Muscle layer of colon (tissue), 2 donors: Measurements from ENCODE around the gene CACNA2D4.
A peak's percentile ranks its signal among the peaks of the same experiment; 100 is the strongest.

Experiments used
- H3K27ac ChIP-seq: one replicate; pipeline ENCODE4 v1.7.0; 2013; ENCODE audit warnings: low read depth, mild to moderate bottlenecking, low read length, moderate library complexity
- H3K27me3 ChIP-seq, 2 donors: one replicate each; pipeline ENCODE4 v1.7.0; 2013; ENCODE audit warnings: low read length in 2 of 2, mild to moderate bottlenecking in 2 of 2; ENCODE audit not compliant: insufficient read depth in 2 of 2, control insufficient read depth in 1 of 2
- H3K36me3 ChIP-seq: one replicate; pipeline ENCODE4 v1.7.0; 2013; ENCODE audit warnings: mild to moderate bottlenecking, low read length; ENCODE audit not compliant: insufficient read depth
- H3K4me1 ChIP-seq: one replicate; pipeline ENCODE4 v1.7.0; 2013; ENCODE audit warnings: mild to moderate bottlenecking, low read length; ENCODE audit not compliant: insufficient read depth
- H3K4me3 ChIP-seq, 2 donors: one replicate each; pipeline ENCODE4 v1.7.0; 2013; ENCODE audit warnings: low read length in 2 of 2, low read depth in 1 of 2, mild to moderate bottlenecking in 1 of 2, moderate library complexity in 1 of 2
- H3K9ac ChIP-seq: one replicate; pipeline ENCODE4 v1.7.0; 2013; ENCODE audit warnings: low read length
- H3K9me3 ChIP-seq: one replicate; pipeline ENCODE4 v1.7.0; 2013; ENCODE audit warnings: mild to moderate bottlenecking, low read length
- donor health status: abdominal sarcoma.
- donor health status: Adenocarcinoma of cecum.

Gene CACNA2D4

DNA sequence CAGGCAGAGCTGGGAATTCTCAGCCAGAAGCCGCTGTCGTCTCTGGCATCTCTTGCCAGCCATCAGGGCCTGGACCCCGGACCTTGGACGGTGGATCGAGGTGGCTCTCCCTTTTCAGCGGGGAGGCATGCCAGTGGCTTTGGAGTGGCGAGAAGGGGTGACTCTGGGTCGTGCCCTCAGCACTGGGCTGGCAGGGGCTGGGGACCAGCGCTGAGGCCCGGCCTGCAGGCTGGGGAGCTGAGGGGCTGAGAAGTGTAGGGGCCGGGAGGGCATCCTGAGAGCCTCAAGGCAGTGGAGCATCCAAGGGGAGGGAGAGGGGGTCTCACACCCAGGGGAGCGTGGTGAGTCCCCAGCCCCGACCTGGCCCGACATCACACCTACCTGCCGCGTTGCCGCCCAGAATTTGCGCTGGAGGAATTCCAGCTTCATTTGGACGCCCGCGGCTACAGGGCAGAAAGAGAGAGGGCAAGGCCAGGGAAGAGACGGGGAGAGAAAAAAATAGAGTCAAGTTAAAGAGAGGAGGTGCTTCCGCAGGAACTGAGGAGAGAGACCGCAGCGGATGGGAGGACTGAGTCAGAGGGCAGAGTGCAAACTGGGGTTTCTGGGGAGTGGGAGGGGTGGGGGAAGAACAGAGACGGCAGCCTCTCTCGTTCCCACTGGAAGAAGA lies 107.0 kb downstream of the CACNA2D4 start:
- Histone ChIP-seq H3K27me3 (no peaks in the 10 kb centered on the region), H3K27ac (peak overlapping the region; percentile 32), H3K9ac (no peak overlapping the region), H3K36me3 (no peaks in the 10 kb centered on the region), H3K4me1 (no peaks in the 10 kb centered on the region), H3K4me3 (no peak overlapping the region), H3K9me3 (no peaks in the 10 kb centered on the region)

DNA sequence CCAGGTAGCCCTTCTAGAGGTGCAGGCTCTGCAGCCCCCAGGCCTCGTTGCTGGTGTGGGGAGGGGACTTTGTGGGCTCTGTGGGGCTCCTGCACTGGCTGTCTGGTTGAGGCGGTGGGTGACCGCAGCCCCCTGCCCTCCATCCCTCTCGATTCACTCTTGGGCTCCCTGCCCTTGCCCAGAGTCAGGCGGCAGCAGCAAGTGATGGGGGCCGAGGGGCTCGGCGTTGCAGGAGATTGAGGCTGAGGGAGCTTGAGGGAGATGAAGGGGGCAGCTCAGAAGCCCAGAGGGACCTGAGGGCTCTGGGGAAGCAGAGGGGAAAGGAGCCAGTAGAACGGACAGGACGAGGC lies 107.5 kb downstream of the CACNA2D4 start:
- H3K4me1 ChIP-seq = no peaks in the 10 kb centered on the region
- no peaks in the 10 kb centered on the region for H3K27me3 ChIP-seq
- H3K9me3 ChIP-seq = no peaks in the 10 kb centered on the region
- no peak overlapping the region for H3K9ac ChIP-seq
- H3K36me3 ChIP-seq = no peaks in the 10 kb centered on the region
- no peak overlapping the region for H3K4me3 ChIP-seq
- no peak overlapping the region for H3K27ac ChIP-seq

DNA sequence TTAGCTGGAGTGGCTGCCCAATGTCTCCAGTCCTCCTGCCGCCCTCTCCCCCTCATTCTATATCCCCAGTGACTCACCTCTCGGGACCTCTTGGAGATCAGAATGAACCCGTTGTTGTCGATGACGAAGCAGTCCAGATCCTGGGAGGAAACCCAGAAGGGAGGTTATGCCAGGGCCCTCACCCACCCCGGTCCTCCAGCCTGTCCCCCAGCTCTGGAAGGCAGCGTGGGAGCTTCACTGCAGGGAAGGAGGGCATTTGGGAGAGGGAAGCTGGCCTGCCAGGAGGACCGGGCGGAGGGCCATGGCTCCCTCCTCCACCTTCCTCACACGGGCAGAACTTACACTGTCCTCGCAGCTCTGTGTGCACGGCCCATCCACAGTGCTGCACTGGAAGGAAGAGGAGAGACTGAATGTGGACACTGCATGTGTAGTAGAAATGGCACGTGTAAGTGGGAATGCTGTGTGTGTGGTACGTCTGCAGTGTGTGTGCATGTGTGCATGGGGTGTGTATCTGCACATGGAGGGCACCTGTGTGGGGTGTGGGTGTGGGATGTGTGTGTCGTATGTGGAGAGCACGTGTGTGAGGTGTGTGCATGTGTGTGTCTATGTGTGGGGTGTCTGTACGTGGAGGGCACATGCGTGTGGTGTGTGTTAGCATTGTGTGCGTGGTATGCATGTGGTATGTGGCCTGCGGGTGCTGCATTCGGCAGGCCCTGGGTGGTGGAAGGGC lies 108.1 kb downstream of the CACNA2D4 start:
- Histone ChIP-seq H3K9me3 (no peaks in the 10 kb centered on the region), H3K27me3 (no peaks in the 10 kb centered on the region), H3K36me3 (no peaks in the 10 kb centered on the region), H3K9ac (no peak overlapping the region), H3K4me1 (no peaks in the 10 kb centered on the region), H3K4me3 (no peak overlapping the region), H3K27ac (no peak overlapping the region)

DNA sequence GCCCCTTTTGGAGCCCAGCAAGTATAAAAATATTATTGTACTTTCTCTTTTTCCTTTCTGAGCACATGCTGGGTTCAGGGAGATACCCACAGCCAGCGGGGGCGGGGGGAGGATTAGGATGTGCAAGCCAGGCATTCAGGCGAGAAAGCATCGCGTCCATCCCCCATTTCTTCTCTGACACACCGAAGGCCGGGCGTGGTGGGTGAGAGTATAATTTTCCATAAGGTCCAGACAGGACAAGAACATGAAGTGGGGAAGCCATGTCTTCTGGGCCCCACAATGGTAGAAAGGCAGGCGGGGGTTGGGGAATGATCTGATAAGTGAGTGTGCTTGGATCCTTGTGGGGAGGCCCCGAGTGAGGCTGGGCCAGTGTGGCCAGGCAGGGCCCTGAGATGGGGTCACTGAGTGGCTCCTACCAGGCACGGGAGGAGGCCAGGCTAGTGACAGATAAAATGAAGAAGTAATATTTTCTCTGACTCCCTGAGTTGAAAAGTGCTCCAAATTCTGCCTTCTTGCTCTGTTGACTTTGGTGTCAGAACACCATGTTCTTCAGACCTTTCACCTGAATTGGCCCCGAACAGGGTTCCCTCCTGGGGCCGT lies 108.8 kb downstream of the CACNA2D4 start:
- Histone ChIP-seq H3K4me1 (peaks cover 2% of the 10 kb centered on the region), H3K27ac (no peak overlapping the region), H3K9me3 (no peaks in the 10 kb centered on the region), H3K36me3 (no peaks in the 10 kb centered on the region), H3K9ac (no peak overlapping the region), H3K27me3 (no peaks in the 10 kb centered on the region), H3K4me3 (no peak overlapping the region)

DNA sequence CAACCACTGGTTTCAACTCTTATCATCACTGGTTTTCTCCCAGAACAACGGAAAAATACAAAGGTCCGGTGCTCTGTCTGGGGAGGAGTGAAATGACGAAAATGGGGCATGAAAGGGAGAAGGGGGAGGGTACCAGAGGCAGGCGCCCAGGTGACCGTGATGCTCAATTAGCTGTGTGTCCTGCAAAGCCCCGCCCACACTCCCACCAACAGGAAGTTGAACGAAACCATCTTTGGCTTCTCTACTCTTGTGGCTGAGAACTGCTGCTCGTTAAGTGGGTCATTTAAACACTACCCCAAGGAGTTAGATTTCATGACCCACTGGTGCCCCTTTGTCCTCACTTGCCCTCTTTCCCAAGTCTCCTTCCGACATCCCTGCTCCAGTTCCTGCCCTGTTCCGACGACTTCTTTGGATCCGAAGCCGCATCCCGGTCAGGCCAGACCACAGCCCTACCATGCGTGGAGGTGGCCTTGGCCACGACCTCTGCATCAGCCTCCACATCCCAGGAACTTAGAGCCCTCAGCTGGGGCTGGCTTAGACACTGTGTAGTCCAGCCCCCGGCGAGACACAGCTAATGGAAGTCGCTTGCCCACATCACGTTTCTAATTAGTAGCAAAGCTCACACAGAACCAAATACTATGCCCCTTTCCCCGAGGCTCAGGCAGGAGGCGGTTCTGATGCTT lies 109.5 kb downstream of the CACNA2D4 start:
- peaks cover 5% of the 10 kb centered on the region for H3K4me1 ChIP-seq
- H3K27ac ChIP-seq = no peak overlapping the region
- H3K27me3 ChIP-seq = no peaks in the 10 kb centered on the region
- H3K36me3 ChIP-seq = no peaks in the 10 kb centered on the region
- no peak overlapping the region for H3K9ac ChIP-seq
- H3K4me3 ChIP-seq = no peak overlapping the region
- H3K9me3 ChIP-seq = no peaks in the 10 kb centered on the region

DNA sequence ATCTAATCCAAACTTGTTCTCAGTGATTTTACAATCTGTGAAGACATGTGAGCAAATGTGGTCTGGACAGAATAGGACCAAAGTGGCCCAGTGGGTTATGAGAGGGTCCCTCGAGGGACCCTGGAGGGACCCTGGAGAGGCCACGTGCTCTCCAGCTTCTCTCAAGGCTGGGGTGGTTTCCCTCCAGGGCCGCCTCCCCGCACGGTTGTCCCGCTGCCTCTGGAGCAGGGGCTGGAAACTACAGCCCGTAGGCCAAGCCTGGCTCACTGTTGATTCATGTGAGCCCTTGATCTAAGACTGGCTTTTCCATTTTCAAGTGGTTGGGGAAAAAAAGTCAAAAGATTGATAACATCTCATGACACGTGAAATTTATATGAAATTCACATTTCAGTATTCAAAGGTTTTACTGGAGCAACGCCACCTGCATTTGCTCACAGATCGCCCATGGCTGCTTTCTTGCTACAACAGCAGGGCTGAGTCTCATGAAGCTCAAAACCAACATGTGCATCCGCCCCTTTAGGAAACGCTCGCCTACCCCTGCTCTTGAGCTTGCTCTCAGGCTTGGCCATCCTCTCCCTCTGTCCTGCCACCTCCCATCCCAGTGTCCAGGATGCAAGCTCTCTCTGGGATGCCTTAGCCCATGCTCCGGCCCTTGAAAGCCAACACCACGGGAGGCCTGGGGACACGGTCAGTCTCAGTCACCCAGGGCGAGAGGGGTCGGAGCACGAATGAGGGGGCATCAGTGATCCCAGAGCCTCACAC lies 110.2 kb downstream of the CACNA2D4 start:
- peaks cover 5% of the 10 kb centered on the region for H3K4me1 ChIP-seq
- H3K27me3 ChIP-seq = no peaks in the 10 kb centered on the region
- no peak overlapping the region for H3K4me3 ChIP-seq
- H3K9ac ChIP-seq = no peak overlapping the region
- H3K9me3 ChIP-seq = no peaks in the 10 kb centered on the region
- H3K27ac ChIP-seq = no peak overlapping the region
- H3K36me3 ChIP-seq = no peaks in the 10 kb centered on the region

DNA sequence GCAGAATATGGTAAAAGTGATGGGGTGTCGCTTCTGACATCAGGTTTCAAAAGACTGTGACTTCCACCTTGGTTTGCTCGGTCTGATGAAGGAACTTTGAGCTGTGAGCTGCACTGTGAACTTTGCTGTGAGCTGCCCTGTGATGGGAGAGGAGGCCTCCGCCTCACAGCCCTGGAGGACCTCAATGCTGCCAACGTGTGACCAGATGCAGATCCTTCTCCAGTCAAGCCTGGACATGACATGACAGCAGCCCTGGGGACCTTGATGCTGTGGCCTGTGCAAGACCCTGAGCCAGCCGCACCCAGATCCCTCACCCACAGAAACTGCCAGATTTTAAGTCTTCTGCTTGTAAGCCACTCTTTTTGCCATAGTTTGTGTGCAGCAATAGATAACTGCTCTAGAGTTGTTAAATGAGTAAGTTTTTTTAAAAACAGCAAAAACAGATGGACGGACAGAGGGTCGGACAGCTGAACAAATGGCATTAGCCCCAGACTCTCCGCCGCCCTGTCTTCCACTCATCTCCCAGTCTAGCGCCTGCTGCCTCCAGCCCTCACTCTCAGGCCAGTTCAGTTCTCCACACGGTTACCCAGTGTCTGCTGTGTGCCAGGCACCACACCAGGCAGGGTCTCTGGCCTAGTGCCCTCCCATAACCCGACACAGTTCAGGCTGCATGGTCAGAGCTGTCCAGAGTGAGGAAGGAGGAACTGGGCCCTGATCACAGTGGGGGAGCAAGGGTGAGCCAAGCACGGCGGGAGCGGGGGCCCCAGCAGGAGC lies 111.2 kb downstream of the CACNA2D4 start:
- Histone ChIP-seq H3K27ac (no peak overlapping the region), H3K4me1 (peaks cover 5% of the 10 kb centered on the region), H3K9ac (no peak overlapping the region), H3K9me3 (no peaks in the 10 kb centered on the region), H3K4me3 (no peak overlapping the region), H3K36me3 (no peaks in the 10 kb centered on the region), H3K27me3 (no peaks in the 10 kb centered on the region)

DNA sequence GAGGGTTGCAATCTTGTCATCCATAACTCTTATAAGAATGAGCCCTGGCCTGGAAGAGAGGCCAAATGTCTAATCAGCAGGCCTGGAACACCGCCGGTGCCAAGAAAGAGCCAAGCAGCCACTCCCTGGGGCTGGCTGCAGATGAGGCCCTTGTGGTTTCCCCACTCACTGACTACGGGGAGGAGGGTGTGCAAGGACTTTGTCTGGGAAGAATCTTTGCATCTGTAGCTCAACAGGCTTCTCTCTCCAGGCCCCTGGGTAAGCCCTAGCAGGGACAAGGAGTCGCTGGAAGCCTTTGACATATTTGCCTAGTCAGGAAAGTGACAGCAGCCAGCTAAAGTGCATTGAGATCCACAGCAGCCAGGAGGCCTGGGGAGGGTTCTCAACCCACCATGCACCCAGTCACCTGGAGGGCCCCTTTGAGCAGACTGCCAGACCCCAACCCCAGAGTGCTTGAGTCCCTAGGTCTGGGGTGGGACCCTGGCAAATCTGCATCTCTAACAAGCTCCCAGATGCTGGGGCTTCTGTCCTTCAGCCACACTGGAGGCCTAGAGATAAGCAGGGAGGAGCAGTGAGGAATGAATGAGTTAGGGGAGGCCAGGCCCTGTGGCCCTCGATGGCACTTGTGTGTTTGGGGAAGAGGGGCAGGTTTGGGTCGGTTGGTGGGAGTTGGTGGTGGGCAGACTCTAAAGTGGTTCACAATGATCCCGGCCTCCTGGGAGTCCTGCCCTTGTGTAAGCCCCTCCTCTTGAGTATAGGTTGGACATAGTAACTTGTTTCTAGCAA lies 112.0 kb downstream of the CACNA2D4 start:
- Histone ChIP-seq H3K4me3 (no peak overlapping the region), H3K27ac (no peak overlapping the region), H3K4me1 (peaks cover 5% of the 10 kb centered on the region), H3K36me3 (no peaks in the 10 kb centered on the region), H3K9me3 (no peaks in the 10 kb centered on the region), H3K27me3 (no peaks in the 10 kb centered on the region), H3K9ac (no peak overlapping the region)

DNA sequence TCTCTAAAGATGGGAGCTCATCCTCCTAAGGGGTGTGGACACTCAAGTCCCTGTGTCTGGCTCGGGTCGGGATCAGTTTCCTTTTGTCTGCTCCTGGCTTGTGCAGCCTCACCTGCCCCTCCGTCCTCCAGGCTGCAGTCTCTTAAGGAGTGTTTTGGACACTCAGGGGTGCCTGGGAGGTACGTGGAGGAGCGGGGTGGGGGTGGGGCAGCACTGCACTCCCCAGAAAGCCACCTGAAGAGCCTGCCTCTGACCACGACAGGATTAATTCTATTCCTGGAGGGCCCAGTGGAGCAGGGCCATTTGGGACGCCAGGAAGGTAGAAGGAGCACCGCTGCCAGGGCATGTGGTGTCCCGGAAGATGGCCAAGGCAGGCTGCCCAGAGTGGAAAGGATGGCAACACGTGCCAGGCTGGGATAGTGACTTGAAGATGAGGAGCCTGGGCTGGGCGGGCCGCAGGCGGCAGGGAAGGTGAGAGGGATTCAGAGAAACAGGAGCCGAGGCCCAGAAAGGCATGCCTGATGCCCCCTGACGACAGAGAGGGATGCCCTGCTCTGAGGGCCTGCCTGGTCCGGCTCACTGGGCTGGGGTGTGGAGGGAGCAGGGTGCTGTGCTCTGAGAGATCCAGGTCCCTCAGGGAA lies 112.9 kb downstream of the CACNA2D4 start:
- Histone ChIP-seq H3K9ac (no peak overlapping the region), H3K4me3 (no peak overlapping the region), H3K4me1 (peaks cover 5% of the 10 kb centered on the region), H3K27me3 (no peaks in the 10 kb centered on the region), H3K36me3 (no peaks in the 10 kb centered on the region), H3K9me3 (no peaks in the 10 kb centered on the region), H3K27ac (no peak overlapping the region)
